T-helper 2 cell (primary cell): Measurements from ENCODE around the gene SAMD4B.
"Not testable (repeated sequence)": the region's sequence is repeated elsewhere in the genome, so short reads cannot be mapped to it uniquely, and the experiment has no call there.

Source experiments
- DNase-seq, 5 experiments: peaks; one replicate each; pipeline versions ENCODE4 v3.0.0 to v3.0.0-alpha.2; 2012 to 2022

The SAMD4B gene

GRCh38 chr19:39372047-39372802, 30.0 kb downstream of the SAMD4B start:
- no peak for DNase-seq

- DNase-seq: no peak
Observed at GRCh38 chr19:39372941-39373340, 30.7 kb downstream of the SAMD4B start.

- DNase-seq: no peak
Observed at GRCh38 chr19:39375929-39376328, 33.7 kb downstream of the SAMD4B start.

- no peak for DNase-seq
Observed at GRCh38 chr19:39377373-39378362, 35.4 kb downstream of the SAMD4B start.

- DNase-seq: not testable (repeated sequence)
Observed at GRCh38 chr19:39379366-39379765, 37.1 kb downstream of the SAMD4B start.

- no peak for DNase-seq
Observed at GRCh38 chr19:39379865-39380396, 37.7 kb downstream of the SAMD4B start.

GRCh38 chr19:39380521-39381502, 38.6 kb downstream of the SAMD4B start:
- no peak for DNase-seq

GRCh38 chr19:39381910-39382611, 39.8 kb downstream of the SAMD4B start:
- no peak for DNase-seq

GRCh38 chr19:39382991-39383828, 41.0 kb downstream of the SAMD4B start:
- DNase-seq: no peak

GRCh38 chr19:39384839-39385568, 42.8 kb downstream of the SAMD4B start:
- no peak for DNase-seq

- no peak for DNase-seq
Observed at GRCh38 chr19:39385629-39386411, 43.6 kb downstream of the SAMD4B start.

- no peak for DNase-seq
Observed at GRCh38 chr19:39386557-39386956, 44.3 kb downstream of the SAMD4B start.

- DNase-seq: no peak
Observed at GRCh38 chr19:39388657-39389056, 46.4 kb downstream of the SAMD4B start.

- no peak for DNase-seq
Observed at GRCh38 chr19:39389631-39390414, 47.6 kb downstream of the SAMD4B start.

- peak in 2 of 5 experiments; percentile 60 to 85 for DNase-seq
Observed at GRCh38 chr19:39390451-39390750, 48.2 kb downstream of the SAMD4B start.

- DNase-seq: peak; percentile 87 to 100 (median 96)
Observed at GRCh38 chr19:39390751-39391437, 48.7 kb downstream of the SAMD4B start, which contains the start of the genes MED29 and PAF1. TSS of gene MED29 (plus strand) at chr19:39391378. CDS start at chr19:39391423, 45 bp downstream. TSS of gene PAF1 (minus strand) at chr19:39391106. CDS start at chr19:39390864, 242 bp downstream.
